Measurements from ENCODE around the gene CELSR2. TPM values are rescaled to one million over a fixed set of nuclear protein-coding genes. Genes with fewer than 3 reads are reported as not detected.

The CELSR2 gene
- total RNA-seq, 4 donors from 2014 or later = 14.0 to 16.7 (median 16.3) TPM

DNA sequence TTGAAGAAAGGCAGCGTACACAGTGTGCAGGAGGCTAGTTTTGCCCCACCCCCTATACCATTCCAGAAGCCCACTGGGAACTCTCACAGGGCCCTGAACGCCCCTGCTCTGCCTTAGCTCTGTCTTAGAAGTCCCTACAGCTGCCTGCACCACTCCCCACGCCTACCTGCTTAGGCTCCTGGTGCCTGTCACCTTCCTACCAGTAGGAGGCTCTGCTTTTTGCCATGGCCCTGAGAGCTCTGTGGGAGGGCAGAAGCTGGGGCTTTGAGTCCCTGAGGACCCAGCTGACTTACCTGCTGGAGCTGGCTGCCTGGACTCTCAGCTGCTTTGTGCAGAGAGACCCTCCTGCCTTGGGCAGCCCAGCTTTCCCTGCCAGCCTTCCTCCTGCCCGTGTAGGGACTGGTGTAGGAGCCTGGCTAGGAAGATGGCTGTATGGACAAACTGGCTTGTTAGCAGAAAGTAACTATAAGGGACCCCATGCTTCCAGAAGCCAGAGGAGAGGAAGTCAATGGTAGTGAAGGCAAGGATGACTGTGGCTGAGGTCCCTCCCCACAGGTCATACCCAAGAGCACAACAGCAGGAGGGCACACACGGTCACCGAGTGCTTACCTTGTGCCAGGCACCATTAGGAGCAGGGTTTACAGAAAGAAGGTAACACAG, 9.8 kb upstream of the CELSR2 start:
- peaks cover 5 to 52% (median 16%) of the 10 kb centered on the region in 3 donors for H3K36me3 ChIP-seq
- peak; percentile 16 to 40 (median 36) for TF ChIP-seq CTCF (IDR thresholded peaks at IDR 0.05)
- TF ChIP-seq POLR2A (IDR thresholded peaks at IDR 0.05) = no peak
- no peak overlapping the region for H3K4me3 ChIP-seq
- H3K9me3 ChIP-seq = no peaks in the 10 kb centered on the region
- H3K27ac ChIP-seq = peak overlapping the region in 2 of 4 donors; percentile 68 to 80
- 59 to 64% methylated on average over 6 of the region's 6 CpGs for WGBS, 2 donors
- peaks cover 0 to 26% (median 8%) of the 10 kb centered on the region in 4 donors for H3K4me1 ChIP-seq
- DNase-seq (ENCODE audit: low spot score in 2 of 2) = no peak
- H3K27me3 ChIP-seq = no peaks in the 10 kb centered on the region

GRCh38 chr1:109240158-109241152, 8.9 kb upstream of the CELSR2 start:
- peaks cover 5 to 43% (median 13%) of the 10 kb centered on the region in 3 donors for H3K36me3 ChIP-seq
- TF ChIP-seq EP300 (IDR thresholded peaks at IDR 0.05) (peak in 1 of 2 donors; percentile 15), POLR2A (IDR thresholded peaks at IDR 0.05) (no peak)
- no peaks in the 10 kb centered on the region for H3K27me3 ChIP-seq
- 23 to 27% methylated on average over 25 to 26 of the region's 26 CpGs for WGBS, 2 donors
- H3K4me1 ChIP-seq = peaks cover 0 to 26% (median 8%) of the 10 kb centered on the region in 4 donors
- no peak overlapping the region for H3K4me3 ChIP-seq
- no peaks in the 10 kb centered on the region for H3K9me3 ChIP-seq
- peak; percentile 50 to 53 for DNase-seq (ENCODE audit: low spot score in 2 of 2)
- peak overlapping the region in 2 of 4 donors; percentile 68 to 80 for H3K27ac ChIP-seq

DNA sequence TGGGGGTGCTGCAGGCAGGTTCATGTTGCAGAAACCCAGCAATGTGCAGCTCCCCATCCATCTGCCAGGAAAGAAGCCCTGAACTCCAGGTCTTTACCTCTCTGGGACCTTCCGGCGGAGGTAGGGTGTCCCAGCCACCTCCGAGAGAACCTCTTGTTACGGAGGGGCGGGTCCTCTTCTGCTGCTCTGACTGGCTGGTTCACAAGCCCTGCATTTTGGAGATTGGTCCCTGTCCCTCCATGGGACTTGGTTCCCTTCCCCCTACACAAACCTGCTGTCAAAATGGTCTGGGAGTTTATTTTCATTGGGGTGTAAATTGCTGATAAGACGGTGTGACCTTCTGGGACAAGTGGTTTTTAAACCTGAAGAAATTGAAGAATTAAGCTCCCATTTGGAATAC, 8.0 kb upstream of the CELSR2 start:
- H3K27me3 ChIP-seq = no peaks in the 10 kb centered on the region
- H3K9me3 ChIP-seq = no peaks in the 10 kb centered on the region
- DNase-seq (ENCODE audit: low spot score in 2 of 2) = no peak
- H3K27ac ChIP-seq = no peak overlapping the region
- no peak overlapping the region for H3K4me3 ChIP-seq
- H3K36me3 ChIP-seq = peaks cover 0 to 34% (median 5%) of the 10 kb centered on the region in 3 donors
- TF ChIP-seq EP300 (IDR thresholded peaks at IDR 0.05) (no peak), CTCF (IDR thresholded peaks at IDR 0.05) (no peak), POLR2A (IDR thresholded peaks at IDR 0.05) (no peak)
- peaks cover 0 to 30% (median 8%) of the 10 kb centered on the region in 4 donors for H3K4me1 ChIP-seq
- 47 to 67% methylated on average over 6 of the region's 6 CpGs for WGBS, 2 donors

GRCh38 chr1:109241841-109242345, 7.4 kb upstream of the CELSR2 start:
- H3K27me3 ChIP-seq = no peaks in the 10 kb centered on the region
- DNase-seq (ENCODE audit: low spot score in 2 of 2) = no peak
- H3K36me3 ChIP-seq = peaks cover 0 to 29% (median 0%) of the 10 kb centered on the region in 3 donors
- H3K9me3 ChIP-seq = no peaks in the 10 kb centered on the region
- no peak overlapping the region for H3K27ac ChIP-seq
- no peak overlapping the region for H3K4me3 ChIP-seq
- no peak for TF ChIP-seq CTCF (IDR thresholded peaks at IDR 0.05)
- no peak for TF ChIP-seq EP300 (IDR thresholded peaks at IDR 0.05)
- TF ChIP-seq POLR2A (IDR thresholded peaks at IDR 0.05) = no peak
- peaks cover 0 to 32% (median 8%) of the 10 kb centered on the region in 4 donors for H3K4me1 ChIP-seq
- 32 to 34% methylated on average over 8 of the region's 8 CpGs for WGBS, 2 donors

GRCh38 chr1:109242387-109242786, 7.0 kb upstream of the CELSR2 start:
- no peak for DNase-seq (ENCODE audit: low spot score in 2 of 2)
- Histone ChIP-seq H3K36me3 (peaks cover 0 to 24% (median 0%) of the 10 kb centered on the region in 3 donors), H3K4me3 (no peak overlapping the region), H3K4me1 (peaks cover 0 to 32% (median 8%) of the 10 kb centered on the region in 4 donors), H3K27ac (no peak overlapping the region), H3K9me3 (no peaks in the 10 kb centered on the region), H3K27me3 (no peaks in the 10 kb centered on the region)
- 51 to 55% methylated on average over 7 of the region's 7 CpGs for WGBS, 2 donors
- TF ChIP-seq POLR2A (IDR thresholded peaks at IDR 0.05) (no peak), EP300 (IDR thresholded peaks at IDR 0.05) (no peak), CTCF (IDR thresholded peaks at IDR 0.05) (no peak)
